Left ventricle myocardium inferior (tissue), 1 donor: ENCODE measurements around the gene ZNF212. TPM values are rescaled to one million over a fixed set of nuclear protein-coding genes. Genes with fewer than 3 reads are reported as not detected.
A peak's percentile ranks its signal among the peaks of the same experiment; 100 is the strongest.

Source experiments
- DNase-seq: peaks from one replicate; pipeline ENCODE4 v3.0.0-alpha.2; 2020
- H3K27ac ChIP-seq: fragments of 200-600 bp; replicated peaks from 2 replicates; pipeline ENCODE4 v1.8.0; 2021
- H3K27me3 ChIP-seq: fragments of 200-600 bp; 2 replicates; pipeline ENCODE4 v1.8.0; 2021; ENCODE audit warnings: low read depth
- H3K36me3 ChIP-seq: fragments of 200-600 bp; 2 replicates; pipeline ENCODE4 v1.8.0; 2021
- H3K4me1 ChIP-seq: fragments of 200-600 bp; 2 replicates; pipeline ENCODE4 v1.8.0; 2021
- H3K4me3 ChIP-seq: fragments of 200-600 bp; 2 replicates; pipeline ENCODE4 v1.8.0; 2021; ENCODE audit warnings: mild to moderate bottlenecking, moderate library complexity
- H3K9me3 ChIP-seq: fragments of 200-600 bp; replicated peaks from 2 replicates; pipeline ENCODE4 v1.8.0; 2021
- CTCF ChIP-seq: fragments of 200-600 bp; IDR thresholded peaks from 2 replicates; pipeline ENCODE4 v1.8.0; 2021; ENCODE audit warnings: antibody characterized with exemption, mild to moderate bottlenecking, borderline replicate concordance
- intact Hi-C: fragments of 100-400 bp; cut with micrococcal nuclease; formaldehyde crosslinking; loops from one replicate; pipeline ENCODE4 v1.11.0; 2022
- long read RNA-seq: library from polyadenylated mRNA; unstranded; transcript quantifications from one replicate; pipeline ENCODE4 v2.0.0, GENCODE V29; 2021
- total RNA-seq: library from RNA; stranded (reverse); fragmentation: NEBNext Ultra II Directional; extraction: Animal tissue kit (Norgen Biotek cat#: 25700); gene quantifications from one replicate; pipeline ENCODE4 v1.2.1, GENCODE V29; 2021
- donor health status: DM: no; HTN: yes; CAD: no; lungs with severe emphysema.

ZNF212 gene
- total RNA-seq: 5.4 TPM
- long read RNA-seq, partial matches to known transcripts: 0 of 5 reads
- long read RNA-seq, other reads (novel, unspliced or antisense): 1 of 5 reads

- Histone ChIP-seq H3K36me3 (no peaks in the 10 kb centered on the region), H3K4me3 (peak within 1 kb of the TSS; percentile 96), H3K4me1 (peaks cover 30% of the 10 kb centered on the region), H3K27me3 (peaks cover 9% of the 10 kb centered on the region), H3K27ac (peak within 1 kb of the TSS; percentile 76), H3K9me3 (peaks cover 6% of the 10 kb centered on the region)
- peak; percentile 90 for TF ChIP-seq CTCF
- peak; percentile 90 for DNase-seq
- intact Hi-C loops: no loop called here
These were observed at the start of gene ZNF212 for GRCh38 chr7:149239345-149240143. Gene ZNF212 (plus strand): TSS chr7:149239651. CDS start chr7:149239779, 128 bp downstream.

- Histone ChIP-seq H3K27ac (no peak overlapping the region), H3K9me3 (no peaks in the 10 kb centered on the region), H3K4me3 (no peak overlapping the region), H3K4me1 (peaks cover 18% of the 10 kb centered on the region), H3K27me3 (no peaks in the 10 kb centered on the region), H3K36me3 (no peaks in the 10 kb centered on the region)
- no peak for DNase-seq
- TF ChIP-seq CTCF: no peak
- intact Hi-C loops: no loop called here
These were observed 47.6 kb upstream of the ZNF212 start for GRCh38 chr7:149191851-149192250.

GRCh38 chr7:149194799-149195179 is 44.7 kb upstream of the ZNF212 start:
- H3K4me3 ChIP-seq: peak overlapping the region; percentile 92
- no peaks in the 10 kb centered on the region for H3K27me3 ChIP-seq
- no peak for DNase-seq
- H3K36me3 ChIP-seq: peaks cover 17% of the 10 kb centered on the region
- no peak for TF ChIP-seq CTCF
- peaks cover 29% of the 10 kb centered on the region for H3K4me1 ChIP-seq
- peak overlapping the region; percentile 97 for H3K27ac ChIP-seq
- intact Hi-C loops: no loop called here
- H3K9me3 ChIP-seq: no peaks in the 10 kb centered on the region

- DNase-seq: peak; percentile 91
- Histone ChIP-seq H3K36me3 (peaks cover 24% of the 10 kb centered on the region), H3K9me3 (no peaks in the 10 kb centered on the region), H3K4me3 (peak within 1 kb of the TSS; percentile 92), H3K27ac (peak within 1 kb of the TSS; percentile 97), H3K27me3 (no peaks in the 10 kb centered on the region), H3K4me1 (peaks cover 29% of the 10 kb centered on the region)
- peak; percentile 79 for TF ChIP-seq CTCF
- intact Hi-C loops: no loop called here
These were observed 44.0 kb upstream of the ZNF212 start, which contains the start of gene ZNF282 for GRCh38 chr7:149195180-149196150. Gene ZNF282 (plus strand): TSS chr7:149195546. CDS start chr7:149195590, 44 bp downstream.

GRCh38 chr7:149196151-149196704 is 43.2 kb upstream of the ZNF212 start:
- Histone ChIP-seq H3K4me1 (peaks cover 29% of the 10 kb centered on the region), H3K9me3 (no peaks in the 10 kb centered on the region), H3K27me3 (no peaks in the 10 kb centered on the region), H3K4me3 (peak overlapping the region; percentile 92), H3K36me3 (peaks cover 31% of the 10 kb centered on the region), H3K27ac (peak overlapping the region; percentile 97)
- no peak for DNase-seq
- intact Hi-C loops: no loop called here
- TF ChIP-seq CTCF: no peak
